Panc1 (cell line): ENCODE results near the gene MCF2L.

Experiments used
- CTCF ChIP-seq: fragments of 450-650 bp; IDR thresholded peaks from 2 replicates; pipeline ENCODE4 v1.5.1; 2017; ENCODE audit warnings: mild to moderate bottlenecking
- POLR2AphosphoS5 ChIP-seq: IDR thresholded peaks from 2 replicates; pipeline ENCODE4 v1.6.1; 2012; ENCODE audit warnings: mild to moderate bottlenecking, low read depth, low read length, moderate library complexity
- SIN3A ChIP-seq: IDR thresholded peaks from 2 replicates; pipeline ENCODE4 v1.6.1; 2012; ENCODE audit warnings: low read depth, mild to moderate bottlenecking, low read length, moderate library complexity, borderline replicate concordance; ENCODE audit not compliant: insufficient read depth
- TF ChIP-seq, protein P1 (sequence below), 2 experiments: IDR thresholded peaks; 2 replicates each; pipeline ENCODE4 v1.6.1; 2011 to 2012; ENCODE audit warnings: low read depth in 2 of 2, control low read depth in 1 of 2, low read length in 1 of 2, mild to moderate bottlenecking in 1 of 2, moderate library complexity in 1 of 2; ENCODE audit not compliant: insufficient read depth in 1 of 2

- TF ChIP-seq CTCF (no peak), POLR2AphosphoS5 (no peak), SIN3A (no peak)
- TF ChIP-seq, protein P1, sequence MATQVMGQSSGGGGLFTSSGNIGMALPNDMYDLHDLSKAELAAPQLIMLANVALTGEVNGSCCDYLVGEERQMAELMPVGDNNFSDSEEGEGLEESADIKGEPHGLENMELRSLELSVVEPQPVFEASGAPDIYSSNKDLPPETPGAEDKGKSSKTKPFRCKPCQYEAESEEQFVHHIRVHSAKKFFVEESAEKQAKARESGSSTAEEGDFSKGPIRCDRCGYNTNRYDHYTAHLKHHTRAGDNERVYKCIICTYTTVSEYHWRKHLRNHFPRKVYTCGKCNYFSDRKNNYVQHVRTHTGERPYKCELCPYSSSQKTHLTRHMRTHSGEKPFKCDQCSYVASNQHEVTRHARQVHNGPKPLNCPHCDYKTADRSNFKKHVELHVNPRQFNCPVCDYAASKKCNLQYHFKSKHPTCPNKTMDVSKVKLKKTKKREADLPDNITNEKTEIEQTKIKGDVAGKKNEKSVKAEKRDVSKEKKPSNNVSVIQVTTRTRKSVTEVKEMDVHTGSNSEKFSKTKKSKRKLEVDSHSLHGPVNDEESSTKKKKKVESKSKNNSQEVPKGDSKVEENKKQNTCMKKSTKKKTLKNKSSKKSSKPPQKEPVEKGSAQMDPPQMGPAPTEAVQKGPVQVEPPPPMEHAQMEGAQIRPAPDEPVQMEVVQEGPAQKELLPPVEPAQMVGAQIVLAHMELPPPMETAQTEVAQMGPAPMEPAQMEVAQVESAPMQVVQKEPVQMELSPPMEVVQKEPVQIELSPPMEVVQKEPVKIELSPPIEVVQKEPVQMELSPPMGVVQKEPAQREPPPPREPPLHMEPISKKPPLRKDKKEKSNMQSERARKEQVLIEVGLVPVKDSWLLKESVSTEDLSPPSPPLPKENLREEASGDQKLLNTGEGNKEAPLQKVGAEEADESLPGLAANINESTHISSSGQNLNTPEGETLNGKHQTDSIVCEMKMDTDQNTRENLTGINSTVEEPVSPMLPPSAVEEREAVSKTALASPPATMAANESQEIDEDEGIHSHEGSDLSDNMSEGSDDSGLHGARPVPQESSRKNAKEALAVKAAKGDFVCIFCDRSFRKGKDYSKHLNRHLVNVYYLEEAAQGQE (IDR thresholded peaks at IDR 0.05; ENCODE audit: insufficient read depth in 1 of 2, low read depth in 2 of 2, low read length in 1 of 2) = no peak
Measured at GRCh38 chr13:112990783-112991182, 21.8 kb downstream of the MCF2L start.
